DMS 273 treated with DMSO at 0.1 percent for 48 hours (cell line): ENCODE data around the gene ALK.

ENCODE experiments used
- DNase-seq: peaks from one replicate; lab custom pipeline; 2025; lab: John Stamatoyannopoulos, UW

Gene ALK

DNA sequence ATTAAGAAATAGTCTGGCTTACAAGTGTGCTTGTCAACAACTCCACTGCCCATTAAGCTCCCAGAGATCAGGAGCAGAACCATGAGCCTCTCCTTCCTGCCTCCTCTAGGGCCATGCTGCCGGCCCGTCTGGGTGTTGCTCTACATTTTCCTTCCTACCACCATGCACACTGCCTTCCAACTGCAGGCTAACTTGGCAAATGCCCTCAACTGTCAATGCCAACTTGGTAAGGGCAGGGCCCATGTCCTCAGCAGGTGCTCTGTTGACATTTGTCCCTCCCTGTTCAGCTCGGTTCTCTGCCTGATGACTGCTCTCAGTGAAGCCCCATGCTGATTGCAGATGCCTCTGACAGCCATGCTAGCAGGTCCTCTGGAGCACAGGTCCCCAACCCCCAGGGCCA, 345.2 kb downstream of the ALK start:
- DNase-seq = no peak

- no peak for DNase-seq
Measured at GRCh38 chr2:29575370-29575890, 346.0 kb downstream of the ALK start.

GRCh38 chr2:29573612-29574011, 347.8 kb downstream of the ALK start:
- DNase-seq = no peak

- DNase-seq = no peak
Measured at GRCh38 chr2:29573147-29573546, 348.2 kb downstream of the ALK start.

DNA sequence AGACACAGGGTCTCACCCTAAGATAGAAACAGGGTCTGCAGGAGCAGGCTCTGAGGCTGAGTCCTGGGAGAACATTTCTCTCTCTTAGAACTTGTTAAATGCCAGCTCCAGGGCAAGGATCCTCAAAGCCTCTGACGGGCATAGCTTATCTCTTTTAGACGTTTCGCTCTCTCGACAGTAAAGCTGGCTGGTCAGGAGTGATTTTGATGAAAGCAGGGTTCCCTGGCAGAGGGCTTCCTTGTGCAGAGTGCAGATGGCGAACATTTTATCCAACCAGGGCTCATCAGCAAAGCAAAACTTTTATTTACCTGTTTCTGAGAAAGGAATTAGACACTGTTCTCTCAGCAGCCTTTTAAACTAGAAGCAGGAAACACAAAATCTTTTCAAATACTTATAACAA, 350.8 kb downstream of the ALK start:
- DNase-seq = no peak

DNA sequence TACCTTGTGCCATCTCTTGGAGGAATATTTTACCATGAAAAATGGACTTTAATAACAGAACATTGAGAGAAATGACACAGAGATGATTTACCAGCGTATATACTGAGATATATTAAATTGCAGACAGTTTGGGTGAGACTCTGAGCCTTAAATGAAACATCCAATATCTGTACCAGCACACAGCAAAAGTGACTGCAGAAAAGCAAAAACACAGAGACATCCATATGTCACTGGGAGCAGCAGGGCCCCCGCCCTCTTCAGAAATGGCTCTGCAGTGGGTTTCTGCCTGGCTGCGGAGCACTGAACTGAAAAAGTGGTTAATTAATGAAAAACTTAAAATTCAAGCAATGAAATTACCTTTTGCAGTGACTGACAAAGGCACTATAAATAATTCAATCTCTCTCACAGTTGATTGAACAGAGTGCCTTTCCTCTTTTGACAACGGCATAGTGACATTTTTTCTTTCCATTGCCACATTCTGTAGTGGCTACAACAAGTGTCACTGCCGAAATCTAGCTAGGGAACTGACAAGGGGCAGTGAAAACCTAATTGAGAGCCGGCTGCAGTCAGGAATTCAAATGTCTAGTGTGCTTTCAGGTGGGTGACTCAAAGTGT, 353.4 kb downstream of the ALK start:
- no peak for DNase-seq

DNA sequence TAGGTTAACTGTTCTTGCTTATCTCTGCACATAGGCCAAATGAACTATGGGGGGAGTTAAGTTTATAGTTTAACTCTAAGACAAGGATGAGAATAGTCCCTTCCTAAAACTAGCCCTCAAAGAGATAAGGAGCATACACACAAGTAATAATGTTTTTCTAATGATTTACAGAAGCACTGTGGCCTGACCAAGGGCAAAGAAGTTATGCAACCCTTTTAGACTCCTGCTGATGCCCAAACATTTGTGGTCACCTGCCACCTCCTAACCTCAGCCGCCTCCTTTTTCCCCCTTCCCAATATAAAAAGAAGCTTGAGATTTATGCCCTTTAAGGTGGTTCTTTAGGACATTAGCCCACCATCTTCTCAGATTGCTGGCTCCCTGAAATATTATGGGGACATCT, 357.7 kb downstream of the ALK start:
- DNase-seq = no peak

GRCh38 chr2:29562896-29563295, 358.5 kb downstream of the ALK start:
- no peak for DNase-seq

- DNase-seq = peak; percentile 69
Measured at GRCh38 chr2:29562319-29562718, 359.1 kb downstream of the ALK start.

- no peak for DNase-seq
Measured at GRCh38 chr2:29561628-29562027, 359.8 kb downstream of the ALK start.

GRCh38 chr2:29561181-29561580, 360.2 kb downstream of the ALK start:
- peak; percentile 15 for DNase-seq

DNA sequence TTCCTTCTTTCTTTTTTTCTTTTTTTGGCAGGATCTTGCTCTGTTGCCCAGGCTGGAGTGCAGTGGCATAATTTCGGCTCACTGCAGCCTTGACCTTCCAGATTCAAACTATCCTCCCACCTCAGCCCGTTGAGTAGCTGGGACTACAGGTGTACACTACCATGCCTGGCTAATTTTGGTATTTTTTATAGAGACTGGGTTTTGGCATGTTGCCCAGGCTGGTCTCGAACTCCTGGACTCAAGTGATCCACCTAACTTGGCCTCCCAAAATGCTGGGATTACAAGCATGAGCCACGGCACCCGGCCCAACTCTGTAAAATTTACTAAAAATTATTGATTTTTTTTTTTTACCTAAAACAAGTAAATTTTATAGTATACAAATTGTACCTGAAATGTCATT, 360.8 kb downstream of the ALK start:
- no peak for DNase-seq

DNA sequence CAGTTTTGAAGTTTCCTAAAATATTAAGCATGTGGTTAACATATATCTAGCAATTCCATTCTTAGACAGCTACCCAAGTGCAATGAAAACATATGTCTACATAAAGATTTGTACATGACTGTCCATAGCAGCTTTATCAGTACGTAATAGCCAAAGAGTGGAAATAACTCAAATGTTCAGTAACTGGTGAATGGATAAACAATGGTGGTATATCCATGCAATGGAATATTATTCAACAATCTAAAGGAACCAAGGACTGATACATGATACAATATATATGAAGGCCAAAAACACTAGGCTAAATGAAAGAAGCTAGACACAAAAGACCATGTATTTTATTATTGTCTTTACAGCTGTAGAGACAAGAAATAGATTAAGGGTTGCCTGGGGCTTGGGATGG, 361.4 kb downstream of the ALK start:
- DNase-seq = no peak

- DNase-seq = no peak
Measured at GRCh38 chr2:29559578-29559977, 361.8 kb downstream of the ALK start.

GRCh38 chr2:29558097-29558496, 363.3 kb downstream of the ALK start:
- DNase-seq = no peak

- no peak for DNase-seq
Measured at GRCh38 chr2:29557268-29557667, 364.1 kb downstream of the ALK start.

DNA sequence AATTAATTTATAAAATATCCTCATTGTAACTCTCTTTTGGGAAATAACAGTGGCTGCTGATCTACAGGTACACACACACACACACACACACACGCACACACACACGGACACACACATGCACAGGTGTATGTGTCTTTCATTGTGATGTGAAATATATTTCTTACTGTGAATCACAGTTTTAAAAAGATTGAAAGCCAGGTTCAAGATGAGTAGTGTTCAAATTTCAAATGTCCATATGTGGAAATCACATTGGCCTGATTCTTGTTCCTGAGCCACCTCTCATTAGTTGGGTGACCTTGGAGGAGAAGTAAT, 372.4 kb downstream of the ALK start:
- no peak for DNase-seq

DNA sequence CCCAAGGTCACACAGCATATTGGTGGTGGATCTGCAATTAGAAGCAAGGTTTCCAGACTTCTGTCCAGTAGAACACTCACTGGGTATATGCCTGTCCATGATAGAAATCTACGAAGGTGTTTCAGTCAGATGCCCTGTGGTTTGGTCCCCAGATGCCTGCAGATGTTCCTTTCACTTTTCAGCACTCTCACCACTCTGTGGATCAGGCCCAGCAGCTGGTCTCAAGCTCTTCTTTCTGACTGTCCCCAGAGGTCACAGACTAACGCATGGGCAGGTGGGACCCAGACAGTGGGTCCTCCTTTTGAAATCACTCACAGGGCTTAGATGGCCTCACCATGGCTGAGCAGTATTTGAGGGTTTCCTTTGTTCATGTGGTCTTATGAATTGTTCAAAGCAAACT, 376.5 kb downstream of the ALK start:
- no peak for DNase-seq

- DNase-seq = no peak
Measured at GRCh38 chr2:29544031-29544430, 377.4 kb downstream of the ALK start.

DNA sequence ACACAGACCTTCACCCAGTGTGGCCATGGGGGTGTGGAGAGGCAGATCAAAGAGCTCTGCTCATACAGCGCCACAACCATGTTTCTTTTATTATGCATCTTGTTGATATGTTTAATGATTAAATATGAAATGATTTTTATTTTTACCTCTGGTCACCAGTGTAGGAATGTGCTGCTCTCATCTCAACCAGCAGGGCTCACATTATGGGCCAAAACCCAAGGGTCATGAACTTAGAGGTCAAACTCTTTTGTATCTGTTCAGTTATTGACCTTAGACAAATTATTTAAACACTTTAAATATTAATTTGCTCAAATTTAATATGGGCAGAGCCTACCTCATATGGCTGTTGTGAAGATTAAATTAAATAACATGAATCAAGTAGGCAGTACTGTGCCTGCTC, 386.2 kb downstream of the ALK start:
- no peak for DNase-seq

- DNase-seq = no peak
Measured at GRCh38 chr2:29532436-29532835, 388.9 kb downstream of the ALK start.

- DNase-seq = no peak
Measured at GRCh38 chr2:29531626-29532025, 389.8 kb downstream of the ALK start.

DNA sequence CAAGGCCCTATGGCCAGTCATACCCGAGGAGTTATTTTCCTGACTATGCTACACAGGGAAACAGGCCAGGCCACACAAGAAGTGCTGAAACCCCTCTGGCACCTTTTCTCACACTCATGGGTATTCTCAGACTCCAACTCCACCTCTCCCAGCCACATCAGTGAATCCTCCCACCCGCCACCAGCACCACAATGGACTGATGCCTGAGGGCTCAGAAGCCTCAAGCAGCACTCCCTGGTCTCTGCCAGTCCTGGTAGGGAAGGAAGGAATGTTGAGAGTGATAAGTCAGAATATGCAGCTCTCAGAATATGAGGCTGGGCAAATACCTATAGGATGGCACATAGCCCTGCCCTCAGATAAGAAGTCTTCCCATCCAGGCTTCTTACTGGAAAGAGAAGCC, 391.1 kb downstream of the ALK start:
- DNase-seq = no peak

- DNase-seq = peak; percentile 77
Measured at GRCh38 chr2:29528891-29529520, 392.4 kb downstream of the ALK start.
